WI38 (cell line): ENCODE results near the gene NAGPA.

Experiments
- H3K4me3 ChIP-seq: 2 replicates; pipeline ENCODE4 v1.5.1; 2011; ENCODE audit warnings: low read depth, mild to moderate bottlenecking, control low read depth, low read length
- TF ChIP-seq, protein P1 (sequence below): IDR thresholded peaks from 2 replicates; pipeline ENCODE4 v1.5.1; 2012; ENCODE audit warnings: low read depth, mild to moderate bottlenecking, control low read depth, low read length

The NAGPA gene

DNA sequence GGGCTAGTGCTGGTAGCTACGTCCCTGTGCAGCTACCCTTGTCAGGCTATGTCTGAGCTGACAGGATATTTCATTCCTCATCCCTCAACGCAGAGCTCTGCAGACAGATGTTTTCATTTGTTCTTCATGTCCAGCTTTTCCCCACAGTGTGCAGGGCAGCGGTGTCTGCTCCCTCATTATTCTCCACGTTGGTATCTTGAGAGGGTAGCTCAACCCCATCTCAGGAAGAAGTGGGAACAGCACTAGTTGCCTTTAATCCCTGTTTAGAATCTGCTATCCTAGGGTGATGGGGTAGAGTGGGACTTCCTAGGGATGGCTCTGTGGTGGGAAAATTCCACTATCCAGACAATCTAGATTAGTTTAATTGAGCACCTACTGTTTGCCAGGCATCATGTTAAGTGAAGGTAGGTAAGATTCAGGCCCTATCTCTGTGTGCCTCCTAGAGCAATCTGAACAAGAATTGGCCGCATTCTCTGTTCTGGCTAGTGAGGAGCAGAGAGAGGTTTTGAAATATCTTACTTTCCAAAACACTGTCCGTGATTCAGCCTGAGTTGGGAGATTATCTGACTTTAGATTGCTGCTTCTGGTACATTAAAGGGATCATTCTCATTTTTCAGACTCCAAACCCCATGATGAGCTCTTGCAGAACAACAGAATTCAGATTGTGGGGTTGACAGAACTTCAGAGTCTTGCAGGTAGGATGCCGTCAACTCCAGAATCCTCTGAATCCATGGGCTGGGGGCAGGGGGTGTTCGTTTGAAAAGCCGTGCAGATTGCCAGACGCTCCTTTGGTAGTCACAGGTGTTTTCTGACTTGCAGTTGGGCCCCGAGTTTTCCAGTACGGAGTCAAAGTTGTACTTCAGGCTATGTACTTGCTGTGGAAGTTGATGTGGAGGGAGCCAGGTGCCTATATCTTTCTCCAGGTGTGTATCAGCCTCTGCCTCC is 38.9 kb upstream of the NAGPA start:
- TF ChIP-seq, protein P1, sequence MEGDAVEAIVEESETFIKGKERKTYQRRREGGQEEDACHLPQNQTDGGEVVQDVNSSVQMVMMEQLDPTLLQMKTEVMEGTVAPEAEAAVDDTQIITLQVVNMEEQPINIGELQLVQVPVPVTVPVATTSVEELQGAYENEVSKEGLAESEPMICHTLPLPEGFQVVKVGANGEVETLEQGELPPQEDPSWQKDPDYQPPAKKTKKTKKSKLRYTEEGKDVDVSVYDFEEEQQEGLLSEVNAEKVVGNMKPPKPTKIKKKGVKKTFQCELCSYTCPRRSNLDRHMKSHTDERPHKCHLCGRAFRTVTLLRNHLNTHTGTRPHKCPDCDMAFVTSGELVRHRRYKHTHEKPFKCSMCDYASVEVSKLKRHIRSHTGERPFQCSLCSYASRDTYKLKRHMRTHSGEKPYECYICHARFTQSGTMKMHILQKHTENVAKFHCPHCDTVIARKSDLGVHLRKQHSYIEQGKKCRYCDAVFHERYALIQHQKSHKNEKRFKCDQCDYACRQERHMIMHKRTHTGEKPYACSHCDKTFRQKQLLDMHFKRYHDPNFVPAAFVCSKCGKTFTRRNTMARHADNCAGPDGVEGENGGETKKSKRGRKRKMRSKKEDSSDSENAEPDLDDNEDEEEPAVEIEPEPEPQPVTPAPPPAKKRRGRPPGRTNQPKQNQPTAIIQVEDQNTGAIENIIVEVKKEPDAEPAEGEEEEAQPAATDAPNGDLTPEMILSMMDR, result no peak
- H3K4me3 ChIP-seq, result peak overlapping the region; percentile 90

DNA sequence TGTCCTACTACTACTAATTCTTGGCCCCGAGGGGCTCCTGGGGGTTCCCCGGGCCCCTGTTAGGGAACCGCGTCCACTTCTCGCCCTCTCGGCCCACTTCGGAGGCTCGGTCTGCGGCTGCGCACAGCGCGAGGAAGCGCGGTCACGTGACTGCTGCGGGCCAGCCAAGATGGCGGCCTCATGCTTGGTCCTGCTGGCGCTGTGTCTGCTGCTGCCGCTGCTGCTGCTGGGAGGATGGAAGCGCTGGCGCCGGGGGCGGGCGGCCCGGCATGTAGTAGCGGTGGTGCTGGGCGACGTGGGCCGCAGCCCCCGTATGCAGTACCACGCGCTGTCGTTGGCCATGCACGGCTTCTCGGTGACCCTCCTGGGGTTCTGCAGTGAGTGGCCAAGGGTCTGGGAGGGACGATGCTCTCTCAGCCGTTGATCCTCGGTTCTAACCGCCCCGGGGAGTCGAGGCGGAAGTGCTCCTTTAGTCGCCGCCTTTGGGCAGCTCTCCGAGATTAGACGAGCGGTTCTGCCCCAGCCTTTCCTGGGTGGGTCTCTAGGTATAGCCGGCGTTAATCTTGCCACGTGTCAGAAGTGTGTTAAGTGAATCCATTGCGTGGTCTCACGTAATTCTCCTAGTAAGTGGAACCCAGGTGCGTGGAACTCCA is 38.1 kb upstream of the NAGPA start, which contains the start of gene ALG1:
TSS of gene ALG1 (plus strand) at position 163 of the 653 bp plus-strand sequence. CDS start at position 170, 7 bp downstream.
- TF ChIP-seq, protein P1, result no peak
- H3K4me3 ChIP-seq, result peak within 1 kb of the TSS; percentile 90

DNA sequence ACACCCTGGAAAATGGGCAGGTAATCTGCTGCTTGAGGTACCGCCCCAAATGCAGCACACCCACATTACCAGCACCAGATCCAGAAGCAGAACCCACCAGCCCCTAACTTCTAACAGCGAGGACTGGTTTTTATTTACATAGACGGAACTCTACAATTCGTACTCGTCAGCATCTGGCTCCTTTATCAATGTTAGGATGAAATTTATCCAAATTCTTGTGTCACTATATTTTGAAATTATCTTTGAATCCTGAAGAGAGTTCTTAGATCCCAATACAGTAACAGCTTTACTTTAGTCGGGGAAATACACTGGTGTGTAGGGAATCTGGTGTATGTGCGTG is 37.6 kb upstream of the NAGPA start:
- peak overlapping the region; percentile 90 for H3K4me3 ChIP-seq
- TF ChIP-seq, protein P1, result no peak

DNA sequence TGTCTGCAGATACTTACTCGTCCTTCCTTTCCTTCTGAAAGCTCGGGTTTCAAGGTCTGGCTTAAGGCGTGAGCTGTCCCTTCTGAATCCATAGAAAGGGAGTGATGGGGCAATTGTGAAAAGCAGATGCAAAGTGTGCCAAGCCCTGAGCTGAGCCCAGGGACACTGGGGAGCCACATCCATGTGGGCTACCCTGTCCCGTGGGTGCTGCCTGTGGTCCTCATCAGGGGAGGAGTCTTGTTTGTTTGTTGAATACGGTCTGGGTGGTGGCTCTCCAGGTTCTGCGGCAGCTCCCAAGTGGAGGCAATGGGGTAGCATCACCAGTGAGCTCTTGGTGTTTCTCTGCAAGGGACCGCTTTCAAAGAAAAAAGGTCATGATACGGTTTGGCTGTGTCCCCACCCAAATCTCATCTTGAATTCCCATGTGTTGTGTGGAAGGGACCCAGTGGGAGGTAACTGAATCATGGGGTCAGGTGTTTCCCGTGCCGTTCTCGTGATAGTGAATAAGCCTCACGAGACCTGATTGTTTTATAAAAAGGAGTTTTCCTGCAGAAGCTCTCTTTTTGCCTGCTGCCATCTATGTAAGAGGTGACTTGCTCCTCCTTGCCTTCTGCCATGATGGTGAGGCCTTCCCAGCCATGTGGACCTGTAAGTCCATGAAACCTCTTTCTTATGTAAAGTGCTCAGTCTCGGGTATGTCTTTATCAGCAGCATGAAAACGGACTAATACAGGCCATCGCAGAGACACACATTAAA is 36.9 kb upstream of the NAGPA start:
- no peak overlapping the region for H3K4me3 ChIP-seq

DNA sequence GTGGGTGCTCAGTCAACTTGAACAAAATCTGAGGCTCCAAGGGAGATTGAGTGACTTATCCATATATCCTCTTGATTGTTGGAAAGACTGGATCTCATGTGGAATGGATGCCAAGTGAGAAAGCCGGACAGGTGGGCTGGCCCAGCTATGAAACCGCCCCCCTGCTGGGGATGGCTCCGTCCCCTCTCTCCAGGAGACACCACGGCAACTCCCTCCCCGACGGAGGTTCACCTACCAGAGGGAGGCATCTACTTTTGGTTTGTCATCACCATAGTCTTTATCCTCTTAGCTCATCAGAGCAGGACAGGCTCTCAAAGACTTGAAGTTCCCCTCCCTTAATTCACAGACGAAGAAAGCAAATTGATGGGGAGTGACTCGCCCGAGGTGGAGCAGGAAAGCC is 36.1 kb upstream of the NAGPA start:
- H3K4me3 ChIP-seq, result no peak overlapping the region
- TF ChIP-seq, protein P1, result no peak

More for the DNA sequence above, 36.9 kb upstream of the NAGPA start:
- TF ChIP-seq, protein P1, result no peak

DNA sequence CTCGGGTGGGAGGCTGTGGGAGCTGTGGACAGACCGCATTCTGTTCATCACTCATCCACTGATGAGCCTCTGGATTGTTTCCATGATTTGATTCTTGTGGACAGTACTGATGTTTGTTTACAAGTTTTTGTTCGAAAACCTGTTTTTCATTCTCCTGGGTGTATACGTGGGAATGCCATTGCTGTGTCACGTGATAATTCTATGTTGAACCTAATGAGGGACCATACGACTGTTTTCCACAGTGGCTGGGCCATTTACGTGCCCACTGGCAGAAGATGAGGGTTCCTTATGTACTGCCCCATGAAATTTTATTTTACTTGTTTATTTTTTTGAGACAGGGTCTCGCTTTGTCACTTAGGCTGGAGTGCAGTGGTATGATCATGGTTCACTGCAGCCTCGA is 35.3 kb upstream of the NAGPA start:
- TF ChIP-seq, protein P1, result no peak
- H3K4me3 ChIP-seq, result no peak overlapping the region
